Right kidney (tissue), 1 donor: Measurements from ENCODE around the gene P3H3.

Experiments used
- DNase-seq: peaks from one replicate; pipeline ENCODE4 v3.0.0-alpha.2; 2016

The P3H3 gene

DNA sequence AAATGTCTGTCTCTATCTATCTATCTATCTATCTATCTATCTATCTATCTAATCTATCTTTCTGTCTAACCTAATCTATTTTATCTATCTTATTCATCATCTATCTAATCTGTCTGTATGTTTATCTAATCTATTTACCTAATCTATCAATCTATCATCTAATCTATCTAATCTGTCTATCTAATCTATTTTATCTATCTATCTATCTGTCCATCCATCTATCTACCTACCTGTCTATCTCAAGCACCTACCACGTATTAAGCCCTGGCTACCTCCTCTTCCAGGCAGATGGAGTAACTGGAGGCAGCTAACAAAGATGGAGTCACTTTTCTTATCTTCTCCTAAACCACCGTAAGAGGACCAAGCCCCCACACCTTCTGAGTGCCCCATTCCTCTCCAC lies 33.1 kb upstream of the P3H3 start:
- no peak for DNase-seq

DNA sequence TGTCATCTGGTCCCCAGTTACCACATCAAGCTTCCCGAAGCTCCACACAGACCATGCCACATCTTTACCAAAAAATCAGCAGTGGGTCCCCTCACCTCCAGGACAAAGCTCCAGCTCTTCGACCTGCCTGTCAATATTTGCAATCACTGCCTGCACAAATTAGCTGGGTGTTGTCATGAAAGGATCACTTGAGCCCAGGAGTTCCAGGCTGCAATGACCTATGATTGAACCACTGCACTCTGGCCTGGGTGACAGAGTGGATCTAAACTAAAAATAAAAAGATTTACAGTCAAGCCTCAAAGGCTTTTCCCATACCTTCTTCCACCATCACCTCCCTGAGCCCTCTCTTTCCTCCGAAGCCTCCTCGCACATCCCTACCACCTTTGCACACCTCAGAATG lies 31.6 kb upstream of the P3H3 start:
- no peak for DNase-seq

DNA sequence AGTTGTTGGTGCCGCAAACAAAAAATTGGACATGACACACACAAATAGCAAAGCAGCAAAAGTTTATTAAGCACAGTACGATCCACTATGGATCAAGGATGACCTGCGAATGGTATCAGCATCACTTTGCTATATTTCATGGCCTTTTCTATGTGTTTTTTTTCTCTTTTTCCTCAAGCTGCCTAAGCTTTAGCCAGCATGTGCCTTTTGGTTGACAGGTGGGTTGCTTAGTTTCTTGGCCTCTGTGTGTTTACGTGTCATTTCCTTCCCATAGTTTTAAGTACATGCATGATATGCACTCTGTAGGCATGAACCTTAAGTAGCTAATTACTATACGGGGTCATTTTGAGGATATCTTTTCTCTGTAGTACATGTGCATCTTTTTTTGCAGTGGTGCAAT lies 29.1 kb upstream of the P3H3 start:
- no peak for DNase-seq

- no peak for DNase-seq
These were observed 21.0 kb upstream of the P3H3 start for GRCh38 chr12:6807170-6807569.

GRCh38 chr12:6809056-6809455 lies 19.2 kb upstream of the P3H3 start:
- DNase-seq: no peak

- DNase-seq: no peak
These were observed 17.4 kb upstream of the P3H3 start for GRCh38 chr12:6810758-6811157.

- DNase-seq: no peak
These were observed 14.8 kb upstream of the P3H3 start for GRCh38 chr12:6813363-6813762.

- DNase-seq: no peak
These were observed 11.6 kb upstream of the P3H3 start for GRCh38 chr12:6816598-6816997.

- no peak for DNase-seq
These were observed 11.1 kb upstream of the P3H3 start for GRCh38 chr12:6817098-6817497.

- no peak for DNase-seq
These were observed 10.5 kb upstream of the P3H3 start for GRCh38 chr12:6817662-6818157.

DNA sequence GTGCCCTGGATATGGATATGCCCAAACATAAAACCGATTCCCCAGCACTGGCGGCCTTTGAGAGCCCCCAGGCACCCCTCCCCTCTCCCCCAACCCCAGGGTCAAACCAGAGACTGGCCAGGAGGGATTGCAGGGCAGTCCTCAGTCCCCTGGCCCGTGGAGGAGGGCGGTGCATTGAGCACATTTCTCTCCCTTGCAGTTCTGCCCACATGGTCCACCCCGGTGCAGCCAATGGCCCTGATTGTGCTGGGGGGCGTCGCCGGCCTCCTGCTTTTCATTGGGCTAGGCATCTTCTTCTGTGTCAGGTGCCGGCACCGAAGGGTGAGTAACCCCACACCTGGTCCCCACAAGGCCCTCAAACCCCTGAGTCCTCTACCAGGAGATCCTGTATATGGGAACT lies 10.0 kb upstream of the P3H3 start:
- peak; percentile 46 for DNase-seq

GRCh38 chr12:6818645-6819044 lies 9.6 kb upstream of the P3H3 start:
- DNase-seq: no peak

DNA sequence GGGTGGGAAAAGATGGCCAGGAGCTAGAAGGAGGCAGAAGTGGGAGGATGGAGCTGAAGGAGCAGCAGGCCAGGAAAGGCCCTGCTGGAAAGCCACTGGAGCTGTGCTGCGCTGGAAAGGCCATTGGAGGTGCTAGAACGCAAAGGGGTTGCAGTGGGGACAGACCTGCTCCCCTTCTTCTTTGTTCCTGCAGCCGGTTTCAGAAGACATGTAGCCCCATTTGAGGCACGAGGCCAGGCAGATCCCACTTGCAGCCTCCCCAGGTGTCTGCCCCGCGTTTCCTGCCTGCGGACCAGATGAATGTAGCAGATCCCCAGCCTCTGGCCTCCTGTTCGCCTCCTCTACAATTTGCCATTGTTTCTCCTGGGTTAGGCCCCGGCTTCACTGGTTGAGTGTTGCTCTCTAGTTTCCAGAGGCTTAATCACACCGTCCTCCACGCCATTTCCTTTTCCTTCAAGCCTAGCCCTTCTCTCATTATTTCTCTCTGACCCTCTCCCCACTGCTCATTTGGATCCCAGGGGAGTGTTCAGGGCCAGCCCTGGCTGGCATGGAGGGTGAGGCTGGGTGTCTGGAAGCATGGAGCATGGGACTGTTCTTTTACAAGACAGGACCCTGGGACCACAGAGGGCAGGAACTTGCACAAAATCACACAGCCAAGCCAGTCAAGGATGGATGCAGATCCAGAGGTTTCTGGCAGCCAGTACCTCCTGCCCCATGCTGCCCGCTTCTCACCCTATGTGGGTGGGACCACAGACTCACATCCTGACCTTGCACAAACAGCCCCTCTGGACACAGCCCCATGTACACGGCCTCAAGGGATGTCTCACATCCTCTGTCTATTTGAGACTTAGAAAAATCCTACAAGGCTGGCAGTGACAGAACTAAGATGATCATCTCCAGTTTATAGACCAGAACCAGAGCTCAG lies 8.8 kb upstream of the P3H3 start:
- DNase-seq: no peak

GRCh38 chr12:6820166-6820565 lies 8.0 kb upstream of the P3H3 start:
- peak; percentile 49 for DNase-seq

DNA sequence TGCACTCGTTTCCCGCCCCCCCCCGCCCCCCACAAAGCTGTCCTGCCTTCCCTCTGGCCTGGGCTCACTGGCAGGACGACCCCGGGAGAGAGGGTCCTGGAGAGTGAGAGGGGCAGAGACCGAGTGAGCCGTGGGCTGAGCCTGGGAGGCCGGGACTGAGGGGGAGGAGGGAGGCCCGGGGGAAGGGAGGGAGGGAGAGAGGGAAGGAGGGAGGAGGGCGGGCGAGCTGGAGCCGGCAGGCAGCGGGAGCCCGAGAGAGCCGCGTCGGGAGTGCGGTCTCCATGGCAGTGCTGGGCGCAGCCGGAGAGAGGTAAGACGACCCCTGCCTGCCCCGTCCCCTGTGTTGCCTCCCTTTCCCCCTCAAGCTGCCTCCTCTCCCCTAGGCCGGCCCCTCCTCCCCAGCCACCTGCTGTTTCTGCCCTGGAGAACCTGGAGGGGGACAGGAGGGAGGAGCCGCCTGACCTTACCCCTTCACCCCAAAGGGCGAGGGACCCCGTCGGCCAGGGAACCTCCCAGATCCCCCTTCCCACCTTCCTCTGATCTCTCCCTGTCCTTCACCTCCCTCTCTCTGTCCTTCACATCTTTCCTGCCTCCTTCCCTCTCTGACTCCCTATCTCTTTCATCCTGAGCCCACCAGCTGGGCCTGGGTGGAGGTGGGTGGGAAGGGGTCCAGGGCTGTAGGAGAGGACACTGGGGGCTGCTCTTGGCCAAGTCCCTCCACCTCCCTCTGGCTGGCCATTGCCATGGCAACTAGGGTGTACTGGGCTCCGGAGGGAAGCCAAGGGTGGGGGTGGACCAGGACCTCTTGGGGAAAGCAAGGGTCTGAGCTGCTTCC lies 6.4 kb upstream of the P3H3 start, which contains the start of gene GPR162:
TSS of gene GPR162 (plus strand) at position 231 of the 835 bp plus-strand sequence. CDS start 2,078 bp downstream, outside the sequence.
- DNase-seq: peak; percentile 62

GRCh38 chr12:6822426-6823135 lies 5.6 kb upstream of the P3H3 start:
- DNase-seq: no peak

DNA sequence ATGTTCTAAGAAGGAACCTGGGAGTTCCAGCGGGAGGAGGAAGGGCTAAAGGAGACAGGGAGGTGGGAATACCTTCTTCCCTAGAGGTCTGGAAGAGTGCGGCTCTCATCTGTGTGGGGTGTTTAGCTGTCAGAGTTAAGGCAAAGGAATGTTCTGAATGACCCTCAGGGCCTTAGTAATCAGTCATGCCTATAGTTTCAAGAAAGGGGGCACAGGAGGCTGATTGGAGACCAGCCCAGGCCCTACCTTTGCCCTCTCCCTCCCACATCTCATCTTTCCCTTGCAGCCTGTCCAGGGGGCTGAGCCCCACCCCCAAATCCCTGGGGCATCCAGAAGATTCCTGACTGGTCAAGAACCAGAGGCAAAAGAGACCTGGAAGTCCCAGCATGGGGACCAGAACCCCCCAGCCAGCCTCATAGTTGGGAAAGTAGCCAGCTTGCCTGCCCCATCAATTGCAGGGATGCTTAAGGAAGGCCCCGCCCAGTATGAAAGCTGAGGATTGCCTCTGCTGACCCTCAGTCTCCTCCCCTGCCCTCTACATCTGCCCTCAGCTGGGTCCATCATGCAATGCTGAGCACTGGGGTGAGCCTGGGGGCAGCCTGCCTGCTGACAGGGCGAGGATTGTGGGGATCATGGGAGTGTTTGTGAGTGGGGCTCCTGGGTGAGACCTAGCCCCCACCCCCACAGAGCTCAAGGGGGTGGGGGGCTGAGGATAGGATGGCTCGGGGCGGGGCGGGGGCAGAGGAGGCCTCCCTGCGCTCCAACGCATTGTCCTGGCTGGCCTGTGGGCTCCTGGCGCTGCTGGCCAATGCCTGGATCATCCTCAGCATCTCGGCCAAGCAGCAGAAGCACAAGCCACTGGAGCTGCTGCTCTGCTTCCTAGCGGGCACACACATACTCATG lies 4.8 kb upstream of the P3H3 start:
- peak; percentile 33 for DNase-seq

DNA sequence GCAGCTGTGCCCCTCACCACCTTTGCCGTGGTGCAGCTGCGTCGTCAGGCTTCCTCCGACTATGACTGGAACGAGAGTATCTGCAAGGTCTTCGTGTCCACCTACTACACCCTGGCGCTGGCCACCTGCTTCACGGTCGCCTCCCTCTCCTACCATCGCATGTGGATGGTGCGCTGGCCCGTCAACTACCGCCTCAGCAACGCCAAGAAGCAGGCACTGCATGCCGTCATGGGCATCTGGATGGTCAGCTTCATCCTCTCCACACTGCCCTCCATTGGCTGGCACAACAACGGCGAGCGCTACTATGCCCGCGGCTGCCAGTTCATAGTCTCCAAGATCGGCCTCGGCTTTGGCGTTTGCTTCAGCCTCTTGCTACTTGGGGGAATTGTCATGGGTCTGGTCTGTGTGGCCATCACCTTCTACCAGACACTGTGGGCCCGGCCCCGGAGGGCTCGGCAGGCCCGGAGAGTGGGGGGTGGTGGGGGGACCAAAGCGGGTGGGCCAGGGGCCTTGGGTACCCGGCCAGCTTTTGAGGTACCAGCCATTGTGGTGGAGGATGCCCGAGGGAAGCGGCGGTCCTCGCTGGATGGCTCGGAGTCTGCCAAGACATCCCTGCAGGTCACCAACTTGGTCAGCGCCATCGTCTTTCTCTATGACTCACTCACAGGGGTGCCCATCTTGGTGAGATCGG lies 4.0 kb upstream of the P3H3 start:
- no peak for DNase-seq

- DNase-seq: no peak
These were observed 3.3 kb upstream of the P3H3 start for GRCh38 chr12:6824901-6825381.

DNA sequence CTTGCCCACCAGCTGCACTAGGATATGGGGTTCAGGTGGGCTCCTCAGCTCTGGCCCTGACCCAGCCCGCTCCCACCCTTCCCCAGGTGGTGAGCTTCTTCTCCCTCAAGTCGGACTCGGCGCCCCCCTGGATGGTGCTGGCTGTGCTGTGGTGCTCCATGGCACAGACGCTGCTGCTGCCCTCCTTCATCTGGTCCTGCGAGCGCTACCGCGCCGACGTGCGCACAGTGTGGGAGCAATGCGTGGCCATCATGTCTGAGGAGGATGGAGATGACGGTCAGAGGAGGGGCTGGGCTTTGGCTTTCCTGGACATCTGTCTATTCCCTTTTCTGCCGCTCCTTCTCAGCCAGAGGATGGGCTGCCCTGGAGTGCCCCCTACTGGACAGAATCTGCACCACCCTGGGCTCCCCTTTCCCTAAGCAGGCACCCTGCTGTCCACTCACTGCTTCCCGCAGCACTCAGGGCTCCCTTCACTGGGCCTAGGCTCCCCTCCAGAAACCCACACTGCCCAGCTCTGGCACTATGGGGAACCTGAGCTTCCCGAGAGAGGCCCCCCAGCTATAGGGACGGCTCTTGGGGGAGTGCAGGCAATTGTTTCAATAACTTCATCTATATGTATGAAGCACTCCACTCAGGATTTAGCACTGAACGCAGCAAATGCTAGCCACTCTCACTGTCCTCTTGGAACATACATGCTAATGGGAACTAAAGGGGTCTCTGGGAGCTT lies 2.6 kb upstream of the P3H3 start:
- peak; percentile 80 for DNase-seq
